Neural progenitor cell (in vitro differentiated cells): ENCODE data around the gene VAV2. TPM values are rescaled to one million over a fixed set of nuclear protein-coding genes. Genes with fewer than 3 reads are reported as not detected.
A peak's percentile ranks its signal among the peaks of the same experiment; 100 is the strongest.

Source experiments
- DNase-seq: peaks from one replicate; pipeline ENCODE4 v3.0.0-alpha.2; 2016; ENCODE audit warnings: low spot score
- H2AFZ ChIP-seq: fragments of 200-600 bp; sonication (generic); replicated peaks from 2 replicates; pipeline ENCODE4 v1.6.1; 2016; ENCODE audit warnings: antibody characterized with exemption
- H3F3A ChIP-seq: fragments of 200-600 bp; sonication (generic); 2 replicates; pipeline ENCODE4 v1.6.1; 2016; ENCODE audit warnings: antibody characterized with exemption, low read depth
- H3K27ac ChIP-seq: fragments of 200-600 bp; sonication (generic); 2 replicates; pipeline ENCODE4 v1.5.1; 2016; ENCODE audit warnings: mild to moderate bottlenecking
- H3K27me3 ChIP-seq: fragments of 200-600 bp; sonication (generic); 2 replicates; pipeline ENCODE4 v1.6.1; 2016; ENCODE audit warnings: mild to moderate bottlenecking, moderate library complexity
- H3K36me3 ChIP-seq: fragments of 200-600 bp; sonication (generic); 2 replicates; pipeline ENCODE4 v1.5.1; 2016
- H3K4me1 ChIP-seq: fragments of 200-600 bp; sonication (generic); 2 replicates; pipeline ENCODE4 v1.6.1; 2016; ENCODE audit warnings: mixed run types
- H3K4me2 ChIP-seq: fragments of 200-600 bp; sonication (generic); 2 replicates; pipeline ENCODE4 v1.6.1; 2016
- H3K4me3 ChIP-seq: fragments of 200-600 bp; sonication (generic); 2 replicates; pipeline ENCODE4 v1.5.1; 2016
- H3K79me2 ChIP-seq: fragments of 200-600 bp; sonication (generic); 2 replicates; pipeline ENCODE4 v1.6.1; 2016; ENCODE audit warnings: low read depth
- H3K9ac ChIP-seq: fragments of 200-600 bp; sonication (generic); 2 replicates; pipeline ENCODE4 v1.6.1; 2016
- H3K9me3 ChIP-seq: fragments of 200-600 bp; sonication (generic); 2 replicates; pipeline ENCODE4 v1.5.1; 2016; ENCODE audit warnings: low read depth
- H4K20me1 ChIP-seq: fragments of 200-600 bp; sonication (generic); 2 replicates; pipeline ENCODE4 v1.6.1; 2016; ENCODE audit warnings: low read depth
- H3K27ac Mint-ChIP-seq: 3 replicates; pipeline ENCODE4 v1.8.0; 2021; ENCODE audit warnings: mixed read lengths
- H3K27me3 Mint-ChIP-seq: 2 replicates; pipeline ENCODE4 v1.8.0; 2022; ENCODE audit warnings: low read depth, mild to moderate bottlenecking, inconsistent platforms, moderate library complexity, mixed read lengths; ENCODE audit not compliant: insufficient read depth
- H3K36me3 Mint-ChIP-seq: 3 replicates; pipeline ENCODE4 v1.8.0; 2021; ENCODE audit warnings: mixed read lengths
- H3K4me1 Mint-ChIP-seq: 3 replicates; pipeline ENCODE4 v1.8.0; 2021; ENCODE audit warnings: mixed read lengths
- H3K4me3 Mint-ChIP-seq: 3 replicates; pipeline ENCODE4 v1.8.0; 2021; ENCODE audit warnings: mild to moderate bottlenecking, moderate library complexity, mixed read lengths
- H3K9me3 Mint-ChIP-seq: 3 replicates; pipeline ENCODE4 v1.8.0; 2020; ENCODE audit warnings: mixed read lengths
- CTCF ChIP-seq: fragments of 200-600 bp; sonication (generic); IDR thresholded peaks from 2 replicates; pipeline ENCODE4 v1.5.1; 2017; ENCODE audit warnings: antibody characterized with exemption, mild to moderate bottlenecking
- EZH2 ChIP-seq: fragments of 200-600 bp; sonication (generic); IDR thresholded peaks from 2 replicates; pipeline ENCODE4 v1.6.1; 2017; ENCODE audit warnings: antibody characterized with exemption, mild to moderate bottlenecking, moderate library complexity
- EZH2phosphoT487 ChIP-seq: fragments of 200-600 bp; sonication (generic); IDR thresholded peaks from 2 replicates; pipeline ENCODE4 v1.6.1; 2017; ENCODE audit warnings: antibody characterized with exemption
- total RNA-seq: library from RNA; depleted of rRNA; stranded (reverse); fragments of >200 nt; gene quantifications from 2 replicates; pipeline ENCODE4 v1.2.3, GENCODE V29; 2015; ENCODE audit warnings: low replicate concordance

Gene VAV2
- total RNA-seq, 1 donor from 2014 or later = 12.9 TPM

GRCh38 chr9:133739408-133740280 is 252.5 kb downstream of the VAV2 start:
- no peak overlapping the region for H3K4me3 Mint-ChIP-seq
- Histone ChIP-seq H3K79me2 (no peaks in the 10 kb centered on the region), H3K4me1 (peaks cover 19% of the 10 kb centered on the region), H3K27me3 (no peaks in the 10 kb centered on the region), H3K4me3 (no peak overlapping the region), H3K4me2 (no peak overlapping the region), H3K36me3 (no peaks in the 10 kb centered on the region), H2AFZ (no peak overlapping the region), H3K9ac (no peak overlapping the region), H3K9me3 (no peaks in the 10 kb centered on the region), H3K27ac (no peak overlapping the region), H3F3A (no peaks in the 10 kb centered on the region), H4K20me1 (no peaks in the 10 kb centered on the region)
- H3K36me3 Mint-ChIP-seq = no peaks in the 10 kb centered on the region
- H3K27me3 Mint-ChIP-seq = peaks cover 2% of the 10 kb centered on the region
- no peak overlapping the region for H3K27ac Mint-ChIP-seq
- no peaks in the 10 kb centered on the region for H3K9me3 Mint-ChIP-seq
- no peak for DNase-seq
- TF ChIP-seq CTCF (no peak), EZH2phosphoT487 (no peak), EZH2 (no peak)
- peaks cover 25% of the 10 kb centered on the region for H3K4me1 Mint-ChIP-seq

- Mint-ChIP-seq H3K27me3 (peaks cover 5% of the 10 kb centered on the region), H3K27ac (no peak overlapping the region), H3K4me3 (peak overlapping the region; percentile 53), H3K36me3 (no peaks in the 10 kb centered on the region), H3K9me3 (no peaks in the 10 kb centered on the region), H3K4me1 (peaks cover 26% of the 10 kb centered on the region)
- Histone ChIP-seq H3F3A (no peaks in the 10 kb centered on the region), H3K79me2 (no peaks in the 10 kb centered on the region), H3K4me3 (no peak overlapping the region), H3K9ac (no peak overlapping the region), H4K20me1 (no peaks in the 10 kb centered on the region), H3K27me3 (no peaks in the 10 kb centered on the region), H3K36me3 (no peaks in the 10 kb centered on the region), H3K27ac (no peak overlapping the region), H2AFZ (peak overlapping the region; percentile 81), H3K9me3 (no peaks in the 10 kb centered on the region), H3K4me1 (peaks cover 19% of the 10 kb centered on the region), H3K4me2 (peak overlapping the region; percentile 71)
- TF ChIP-seq EZH2 = no peak
- no peak for TF ChIP-seq EZH2phosphoT487
- no peak for DNase-seq
These were observed 253.4 kb downstream of the VAV2 start for GRCh38 chr9:133738640-133739225.

- H3K36me3 Mint-ChIP-seq = no peaks in the 10 kb centered on the region
- peaks cover 5% of the 10 kb centered on the region for H3K27me3 Mint-ChIP-seq
- H3K27ac Mint-ChIP-seq = peak within 1 kb of the TSS; percentile 50
- peak within 1 kb of the TSS; percentile 36 for H3K4me3 ChIP-seq
- no peaks in the 10 kb centered on the region for H3K27me3 ChIP-seq
- peaks cover 26% of the 10 kb centered on the region for H3K4me1 Mint-ChIP-seq
- H3K9me3 Mint-ChIP-seq = no peaks in the 10 kb centered on the region
- no peaks in the 10 kb centered on the region for H3K36me3 ChIP-seq
- peak within 1 kb of the TSS; percentile 77 for H3K4me3 Mint-ChIP-seq
- H3K9ac ChIP-seq = no peak within 1 kb of the TSS
- H2AFZ ChIP-seq = peak within 1 kb of the TSS; percentile 81
- TF ChIP-seq EZH2 (no peak), EZH2phosphoT487 (no peak), CTCF (no peak)
- no peaks in the 10 kb centered on the region for H4K20me1 ChIP-seq
- peaks cover 19% of the 10 kb centered on the region for H3K4me1 ChIP-seq
- H3K27ac ChIP-seq = no peak within 1 kb of the TSS
- H3K9me3 ChIP-seq = no peaks in the 10 kb centered on the region
- no peaks in the 10 kb centered on the region for H3F3A ChIP-seq
- peak; percentile 84 for DNase-seq
- H3K79me2 ChIP-seq = no peaks in the 10 kb centered on the region
- H3K4me2 ChIP-seq = peak within 1 kb of the TSS; percentile 71
These were observed 254.1 kb downstream of the VAV2 start, which contains the start of gene SARDH for GRCh38 chr9:133737774-133738639. TSS of gene SARDH (minus strand) at chr9:133738352. CDS start at chr9:133734173, 4,179 bp downstream.
